Measurements from ENCODE around the gene THOC7. TPM values are rescaled to one million over a fixed set of nuclear protein-coding genes. Genes with fewer than 3 reads are reported as not detected.
A peak's percentile ranks its signal among the peaks of the same experiment; 100 is the strongest.

The THOC7 gene
- total RNA-seq, 2 experiments from 2014 or later = 85.2 to 88.9 TPM

GRCh38 chr3:63905731-63906620, 42.4 kb upstream of the THOC7 start:
- H3K9me3 Mint-ChIP-seq = peaks cover 5% of the 10 kb centered on the region
- no peak overlapping the region for H3K27ac Mint-ChIP-seq
- intact Hi-C loops (cut with micrococcal nuclease) = no loop called here
- H3K4me3 Mint-ChIP-seq = no peak overlapping the region
- no peak for DNase-seq
- H3K4me1 Mint-ChIP-seq (ENCODE audit: low read depth) = peaks cover 23% of the 10 kb centered on the region
- POLR2A ChIA-PET = no interaction called here
- CTCF ChIA-PET = no interaction called here
- H3K27me3 Mint-ChIP-seq = no peaks in the 10 kb centered on the region
- H3K36me3 Mint-ChIP-seq = peaks cover 13% of the 10 kb centered on the region

DNA sequence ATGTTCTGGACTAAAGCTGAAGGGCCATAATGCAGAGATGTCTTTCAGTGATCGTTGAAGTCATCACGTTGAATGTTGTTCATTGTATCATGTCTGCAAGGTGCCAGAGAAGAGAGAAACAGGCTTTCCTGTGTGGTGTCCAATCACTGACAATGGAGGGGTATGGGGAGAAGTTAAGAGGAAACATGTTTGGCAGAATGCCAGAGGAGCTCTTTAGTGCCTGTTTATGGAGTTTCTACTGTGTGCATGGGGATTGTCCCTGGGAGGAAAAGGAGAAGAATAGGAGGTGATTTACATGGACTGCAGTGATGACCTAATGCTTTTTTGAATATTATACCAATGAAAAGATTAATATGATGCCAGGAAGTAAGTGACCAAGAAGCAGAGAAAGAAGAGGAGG, 36.9 kb upstream of the THOC7 start:
- ChIA-PET CTCF (no interaction called here), POLR2A (no interaction called here)
- H3K27ac Mint-ChIP-seq = peak overlapping the region; percentile 2
- no peak overlapping the region for H3K4me3 Mint-ChIP-seq
- H3K36me3 Mint-ChIP-seq = peaks cover 29% of the 10 kb centered on the region
- intact Hi-C loops (cut with micrococcal nuclease) = loop anchor here (1.0 kb wide), 1 partner anchor 11 kb away; no protein-coding TSS in a partner anchor
- DNase-seq = no peak
- no peaks in the 10 kb centered on the region for H3K27me3 Mint-ChIP-seq
- peaks cover 38% of the 10 kb centered on the region for H3K4me1 Mint-ChIP-seq (ENCODE audit: low read depth)
- peaks cover 5% of the 10 kb centered on the region for H3K9me3 Mint-ChIP-seq

- peaks cover 42% of the 10 kb centered on the region for H3K4me1 Mint-ChIP-seq (ENCODE audit: low read depth)
- intact Hi-C loops (cut with micrococcal nuclease) = loop anchor here (1.0 kb wide), 1 partner anchor 11 kb away; no protein-coding TSS in a partner anchor
- no peak overlapping the region for H3K4me3 Mint-ChIP-seq
- no peaks in the 10 kb centered on the region for H3K27me3 Mint-ChIP-seq
- H3K36me3 Mint-ChIP-seq = peaks cover 29% of the 10 kb centered on the region
- ChIA-PET CTCF (no interaction called here), POLR2A (interaction anchor here (0.6 kb wide), 1 partner anchor 77 kb away, joined by 3 read pairs; no protein-coding TSS in a partner anchor)
- H3K9me3 Mint-ChIP-seq = peaks cover 5% of the 10 kb centered on the region
- peak overlapping the region; percentile 21 for H3K27ac Mint-ChIP-seq
- no peak for DNase-seq
Observed at GRCh38 chr3:63900010-63900409, 36.4 kb upstream of the THOC7 start.

GRCh38 chr3:63896332-63897030, 32.9 kb upstream of the THOC7 start:
- no peak overlapping the region for H3K27ac Mint-ChIP-seq
- no peak for DNase-seq
- H3K36me3 Mint-ChIP-seq = peaks cover 22% of the 10 kb centered on the region
- no peak overlapping the region for H3K4me3 Mint-ChIP-seq
- CTCF ChIA-PET = interaction anchor here (1.1 kb wide), 1 partner anchor 15 kb away, joined by 4 read pairs; no protein-coding TSS in a partner anchor
- peaks cover 3% of the 10 kb centered on the region for H3K9me3 Mint-ChIP-seq
- peaks cover 53% of the 10 kb centered on the region for H3K4me1 Mint-ChIP-seq (ENCODE audit: low read depth)
- POLR2A ChIA-PET = interaction anchor here (0.9 kb wide), 1 partner anchor 15 kb away, joined by 4 read pairs; the partner anchor contains the start of gene SCAANT1
- H3K27me3 Mint-ChIP-seq = no peaks in the 10 kb centered on the region
- intact Hi-C loops (cut with micrococcal nuclease) = no loop called here

- ChIA-PET CTCF (interaction anchor here (1.1 kb wide), 1 partner anchor 16 kb away, joined by 4 read pairs; no protein-coding TSS in a partner anchor), POLR2A (interaction anchor here (0.9 kb wide), 1 partner anchor 16 kb away, joined by 4 read pairs; the partner anchor contains the start of gene SCAANT1)
- H3K27me3 Mint-ChIP-seq = no peaks in the 10 kb centered on the region
- peaks cover 52% of the 10 kb centered on the region for H3K4me1 Mint-ChIP-seq (ENCODE audit: low read depth)
- no peak overlapping the region for H3K4me3 Mint-ChIP-seq
- peaks cover 18% of the 10 kb centered on the region for H3K36me3 Mint-ChIP-seq
- no peaks in the 10 kb centered on the region for H3K9me3 Mint-ChIP-seq
- no peak for DNase-seq
- peak overlapping the region; percentile 65 for H3K27ac Mint-ChIP-seq
- intact Hi-C loops (cut with micrococcal nuclease) = no loop called here
Observed at GRCh38 chr3:63895422-63896189, 32.0 kb upstream of the THOC7 start.

DNA sequence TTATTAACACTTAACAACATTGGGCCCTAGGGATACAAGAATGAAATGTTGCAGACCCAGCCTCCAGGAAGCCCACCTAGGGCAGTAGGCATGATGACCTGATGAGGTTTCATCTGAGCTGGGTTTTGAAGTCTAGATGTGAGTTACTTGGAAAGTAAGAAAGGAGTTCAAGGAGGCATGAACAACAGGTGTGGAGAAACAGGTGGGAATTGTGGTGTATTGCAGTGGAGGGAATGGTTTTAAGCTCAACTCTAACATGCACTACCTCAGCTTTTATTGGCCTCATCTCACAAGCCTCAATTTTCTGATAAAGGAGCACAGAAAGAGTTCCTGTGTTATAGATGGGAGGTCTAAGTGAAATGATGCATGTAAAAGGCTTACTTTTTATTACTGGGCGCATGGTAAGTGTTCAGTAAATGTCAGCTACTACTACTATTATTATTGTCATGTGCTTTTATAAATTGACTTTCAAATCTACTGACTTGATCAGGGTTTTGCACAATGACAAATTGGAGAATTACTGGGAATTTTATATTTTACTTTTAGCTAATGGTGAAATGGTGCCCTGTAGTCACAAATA, 29.3 kb upstream of the THOC7 start:
- Mint-ChIP-seq H3K27me3 (no peaks in the 10 kb centered on the region), H3K4me1 (ENCODE audit: low read depth) (peaks cover 42% of the 10 kb centered on the region), H3K36me3 (peaks cover 3% of the 10 kb centered on the region), H3K9me3 (no peaks in the 10 kb centered on the region), H3K27ac (no peak overlapping the region), H3K4me3 (no peak overlapping the region)
- POLR2A ChIA-PET = no interaction called here
- intact Hi-C loops (cut with micrococcal nuclease) = no loop called here
- DNase-seq = no peak
- CTCF ChIA-PET = interaction anchor here (1.2 kb wide), 1 partner anchor 14 kb away, joined by 3 read pairs; no protein-coding TSS in a partner anchor

DNA sequence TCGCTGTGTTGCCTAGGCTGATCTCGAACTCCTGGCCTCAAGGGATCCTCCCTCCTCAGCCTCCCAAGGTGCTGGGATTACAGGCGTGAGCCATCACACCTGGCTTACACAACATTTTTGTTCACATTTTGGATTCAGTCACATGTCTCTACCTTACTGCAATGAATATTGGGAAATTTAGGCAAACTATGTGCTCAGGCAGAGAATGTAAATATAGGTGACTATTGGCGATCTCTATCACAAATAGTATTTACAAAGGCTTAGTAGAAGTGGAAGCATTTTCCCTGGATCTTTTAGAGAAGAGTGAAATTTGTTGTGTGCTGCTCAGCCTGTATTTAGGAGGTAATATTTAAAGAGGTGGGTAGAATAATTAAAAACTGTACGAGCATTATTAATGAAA, 27.9 kb upstream of the THOC7 start:
- POLR2A ChIA-PET = no interaction called here
- Mint-ChIP-seq H3K27me3 (no peaks in the 10 kb centered on the region), H3K36me3 (peaks cover 3% of the 10 kb centered on the region), H3K4me1 (ENCODE audit: low read depth) (peaks cover 42% of the 10 kb centered on the region), H3K9me3 (no peaks in the 10 kb centered on the region), H3K27ac (no peak overlapping the region), H3K4me3 (no peak overlapping the region)
- intact Hi-C loops (cut with micrococcal nuclease) = no loop called here
- DNase-seq = no peak
- CTCF ChIA-PET = no interaction called here

DNA sequence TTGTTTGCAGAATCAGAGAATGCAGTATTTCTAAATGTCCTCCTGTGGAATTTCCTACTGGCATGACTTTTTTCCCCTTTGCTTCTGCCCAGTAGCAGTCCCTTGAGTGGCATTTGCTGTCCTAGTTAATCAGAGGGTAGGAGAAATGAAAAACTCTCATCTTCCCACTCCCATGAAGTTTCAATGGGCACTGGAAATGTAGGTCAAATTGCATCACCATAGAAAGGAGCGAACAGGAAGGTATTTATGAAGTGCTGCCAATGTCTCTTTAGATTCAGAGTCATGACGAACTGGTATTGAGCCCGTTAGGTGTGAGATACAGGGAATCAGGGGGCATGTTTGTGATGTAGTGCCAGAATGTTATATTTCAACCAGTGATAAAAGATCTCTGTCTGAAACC, 23.3 kb upstream of the THOC7 start:
- Mint-ChIP-seq H3K4me3 (no peak overlapping the region), H3K27ac (no peak overlapping the region), H3K36me3 (peaks cover 4% of the 10 kb centered on the region), H3K9me3 (no peaks in the 10 kb centered on the region), H3K27me3 (no peaks in the 10 kb centered on the region), H3K4me1 (ENCODE audit: low read depth) (peaks cover 21% of the 10 kb centered on the region)
- ChIA-PET CTCF (interaction anchor here (0.8 kb wide), 1 partner anchor 54 kb away, joined by 3 read pairs; no protein-coding TSS in a partner anchor), POLR2A (no interaction called here)
- no peak for DNase-seq
- intact Hi-C loops (cut with micrococcal nuclease) = no loop called here

- H3K9me3 Mint-ChIP-seq = no peaks in the 10 kb centered on the region
- POLR2A ChIA-PET = no interaction called here
- H3K27me3 Mint-ChIP-seq = no peaks in the 10 kb centered on the region
- peaks cover 49% of the 10 kb centered on the region for H3K4me1 Mint-ChIP-seq (ENCODE audit: low read depth)
- no peak overlapping the region for H3K4me3 Mint-ChIP-seq
- H3K36me3 Mint-ChIP-seq = peaks cover 2% of the 10 kb centered on the region
- CTCF ChIA-PET = no interaction called here
- DNase-seq = no peak
- intact Hi-C loops (cut with micrococcal nuclease) = no loop called here
- H3K27ac Mint-ChIP-seq = no peak overlapping the region
Observed at GRCh38 chr3:63880653-63881052, 17.0 kb upstream of the THOC7 start.

GRCh38 chr3:63878394-63879060, 14.9 kb upstream of the THOC7 start:
- Mint-ChIP-seq H3K27ac (no peak overlapping the region), H3K9me3 (no peaks in the 10 kb centered on the region), H3K4me3 (no peak overlapping the region), H3K27me3 (no peaks in the 10 kb centered on the region), H3K36me3 (peaks cover 2% of the 10 kb centered on the region), H3K4me1 (ENCODE audit: low read depth) (peaks cover 49% of the 10 kb centered on the region)
- ChIA-PET CTCF (interaction anchor here (0.8 kb wide), 1 partner anchor 15 kb away, joined by 3 read pairs; no protein-coding TSS in a partner anchor), POLR2A (interaction anchor here (0.9 kb wide), 1 partner anchor 12 kb away, joined by 3 read pairs; no protein-coding TSS in a partner anchor)
- intact Hi-C loops (cut with micrococcal nuclease) = no loop called here
- DNase-seq = no peak

Measured in activated CD4-positive, alpha-beta memory T cell treated with anti-CD3 and anti-CD28 coated beads for 36 hours (primary cell).